AG10803 (cell line): Measurements from ENCODE around the gene FBXO45.
"Not testable (repeated sequence)": the region's sequence is repeated elsewhere in the genome, so short reads cannot be mapped to it uniquely, and the experiment has no call there.

Experiments used
- DNase-seq: peaks from one replicate; pipeline ENCODE4 v3.0.0; 2010; ENCODE audit warnings: low read depth
- H3K4me3 ChIP-seq: 2 replicates; pipeline ENCODE4 v1.5.1; 2011; ENCODE audit warnings: mild to moderate bottlenecking, low read length, control low read depth
- TF ChIP-seq, protein P1 (sequence below): conservative IDR thresholded peaks from 2 replicates; pipeline ENCODE4 v1.5.1; 2011; ENCODE audit warnings: mild to moderate bottlenecking, low read length, control low read depth, inconsistent platforms

The FBXO45 gene

GRCh38 chr3:196557236-196557635 lies 11.2 kb upstream of the FBXO45 start:
- no peak for DNase-seq
- H3K4me3 ChIP-seq, result no peak overlapping the region
- TF ChIP-seq, protein P1, sequence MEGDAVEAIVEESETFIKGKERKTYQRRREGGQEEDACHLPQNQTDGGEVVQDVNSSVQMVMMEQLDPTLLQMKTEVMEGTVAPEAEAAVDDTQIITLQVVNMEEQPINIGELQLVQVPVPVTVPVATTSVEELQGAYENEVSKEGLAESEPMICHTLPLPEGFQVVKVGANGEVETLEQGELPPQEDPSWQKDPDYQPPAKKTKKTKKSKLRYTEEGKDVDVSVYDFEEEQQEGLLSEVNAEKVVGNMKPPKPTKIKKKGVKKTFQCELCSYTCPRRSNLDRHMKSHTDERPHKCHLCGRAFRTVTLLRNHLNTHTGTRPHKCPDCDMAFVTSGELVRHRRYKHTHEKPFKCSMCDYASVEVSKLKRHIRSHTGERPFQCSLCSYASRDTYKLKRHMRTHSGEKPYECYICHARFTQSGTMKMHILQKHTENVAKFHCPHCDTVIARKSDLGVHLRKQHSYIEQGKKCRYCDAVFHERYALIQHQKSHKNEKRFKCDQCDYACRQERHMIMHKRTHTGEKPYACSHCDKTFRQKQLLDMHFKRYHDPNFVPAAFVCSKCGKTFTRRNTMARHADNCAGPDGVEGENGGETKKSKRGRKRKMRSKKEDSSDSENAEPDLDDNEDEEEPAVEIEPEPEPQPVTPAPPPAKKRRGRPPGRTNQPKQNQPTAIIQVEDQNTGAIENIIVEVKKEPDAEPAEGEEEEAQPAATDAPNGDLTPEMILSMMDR, result no peak

GRCh38 chr3:196558476-196558875 lies 10.0 kb upstream of the FBXO45 start:
- TF ChIP-seq, protein P1, result no peak
- DNase-seq, result no peak
- H3K4me3 ChIP-seq, result no peak overlapping the region

- no peak for DNase-seq
- TF ChIP-seq, protein P1, result no peak
These were observed 8.6 kb upstream of the FBXO45 start for GRCh38 chr3:196559826-196560225.

GRCh38 chr3:196563721-196564225 lies 4.7 kb upstream of the FBXO45 start:
- no peak overlapping the region for H3K4me3 ChIP-seq
- DNase-seq, result no peak
- TF ChIP-seq, protein P1, result no peak

More at GRCh38 chr3:196559826-196560225, 8.6 kb upstream of the FBXO45 start:
- H3K4me3 ChIP-seq, result no peak overlapping the region

- H3K4me3 ChIP-seq, result peak overlapping the region; percentile 88
- DNase-seq, result peak; percentile 16
- TF ChIP-seq, protein P1, result no peak
These were observed 600 bp downstream of the FBXO45 start for GRCh38 chr3:196569003-196569516.

GRCh38 chr3:196570332-196570731 lies 1.9 kb downstream of the FBXO45 start:
- not testable (repeated sequence) for DNase-seq, H3K4me3 ChIP-seq

- TF ChIP-seq, protein P1, result no peak
- DNase-seq, result no peak
- no peak overlapping the region for H3K4me3 ChIP-seq
These were observed 3.9 kb downstream of the FBXO45 start for GRCh38 chr3:196572389-196572788.
